ENCODE measurements around the gene SLX4. TPM values are rescaled to one million over a fixed set of nuclear protein-coding genes. Genes with fewer than 3 reads are reported as not detected.

The SLX4 gene
- total RNA-seq, 1 donor from 2014 or later: 9.3 TPM

- Mint-ChIP-seq H3K4me1 (ENCODE audit: low read depth) (peaks cover 12% of the 10 kb centered on the region), H3K9me3 (ENCODE audit: low read depth) (no peaks in the 10 kb centered on the region), H3K36me3 (ENCODE audit: low read depth) (peaks cover 2% of the 10 kb centered on the region), H3K27ac (ENCODE audit: unreplicated experiment) (no peak overlapping the region), H3K27me3 (ENCODE audit: low read depth) (no peaks in the 10 kb centered on the region), H3K4me3 (ENCODE audit: unreplicated experiment) (no peak overlapping the region)
- TF ChIP-seq, protein P1, sequence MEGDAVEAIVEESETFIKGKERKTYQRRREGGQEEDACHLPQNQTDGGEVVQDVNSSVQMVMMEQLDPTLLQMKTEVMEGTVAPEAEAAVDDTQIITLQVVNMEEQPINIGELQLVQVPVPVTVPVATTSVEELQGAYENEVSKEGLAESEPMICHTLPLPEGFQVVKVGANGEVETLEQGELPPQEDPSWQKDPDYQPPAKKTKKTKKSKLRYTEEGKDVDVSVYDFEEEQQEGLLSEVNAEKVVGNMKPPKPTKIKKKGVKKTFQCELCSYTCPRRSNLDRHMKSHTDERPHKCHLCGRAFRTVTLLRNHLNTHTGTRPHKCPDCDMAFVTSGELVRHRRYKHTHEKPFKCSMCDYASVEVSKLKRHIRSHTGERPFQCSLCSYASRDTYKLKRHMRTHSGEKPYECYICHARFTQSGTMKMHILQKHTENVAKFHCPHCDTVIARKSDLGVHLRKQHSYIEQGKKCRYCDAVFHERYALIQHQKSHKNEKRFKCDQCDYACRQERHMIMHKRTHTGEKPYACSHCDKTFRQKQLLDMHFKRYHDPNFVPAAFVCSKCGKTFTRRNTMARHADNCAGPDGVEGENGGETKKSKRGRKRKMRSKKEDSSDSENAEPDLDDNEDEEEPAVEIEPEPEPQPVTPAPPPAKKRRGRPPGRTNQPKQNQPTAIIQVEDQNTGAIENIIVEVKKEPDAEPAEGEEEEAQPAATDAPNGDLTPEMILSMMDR (IDR thresholded peaks at IDR 0.05): no peak
- DNase-seq (ENCODE audit: low spot score): no peak
Measured at GRCh38 chr16:3582276-3583165, 28.9 kb downstream of the SLX4 start.

DNA sequence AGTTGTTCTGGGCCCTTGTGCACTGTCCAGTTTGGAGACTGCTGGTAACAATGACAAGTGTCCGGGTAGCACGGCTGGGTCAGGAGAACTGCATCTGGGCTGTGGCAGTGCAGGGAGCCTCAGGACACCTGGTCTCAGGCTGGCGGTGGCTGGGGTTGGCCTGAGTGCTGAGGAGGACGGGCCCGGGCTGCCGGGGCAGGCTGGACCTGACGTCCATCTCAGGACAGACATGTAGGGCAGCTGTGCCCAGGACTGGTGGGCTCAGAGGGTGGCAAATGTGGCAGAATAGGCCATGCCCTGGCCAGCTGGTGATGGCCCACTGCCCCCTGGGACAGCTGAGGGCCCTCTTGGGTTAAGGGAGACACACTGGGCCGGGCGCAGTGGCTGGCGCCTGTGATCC lies 30.0 kb downstream of the SLX4 start:
- no peak overlapping the region for H3K27ac Mint-ChIP-seq (ENCODE audit: unreplicated experiment)
- H3K9me3 Mint-ChIP-seq (ENCODE audit: low read depth): no peaks in the 10 kb centered on the region
- TF ChIP-seq, protein P1 (IDR thresholded peaks at IDR 0.05): no peak
- H3K4me1 Mint-ChIP-seq (ENCODE audit: low read depth): peaks cover 12% of the 10 kb centered on the region
- no peaks in the 10 kb centered on the region for H3K27me3 Mint-ChIP-seq (ENCODE audit: low read depth)
- no peak overlapping the region for H3K4me3 Mint-ChIP-seq (ENCODE audit: unreplicated experiment)
- peak; percentile 91 for DNase-seq (ENCODE audit: low spot score)
- peaks cover 2% of the 10 kb centered on the region for H3K36me3 Mint-ChIP-seq (ENCODE audit: low read depth)

- no peaks in the 10 kb centered on the region for H3K9me3 Mint-ChIP-seq (ENCODE audit: low read depth)
- TF ChIP-seq, protein P1 (IDR thresholded peaks at IDR 0.05): no peak
- peaks cover 12% of the 10 kb centered on the region for H3K4me1 Mint-ChIP-seq (ENCODE audit: low read depth)
- DNase-seq (ENCODE audit: low spot score): no peak
- no peak overlapping the region for H3K4me3 Mint-ChIP-seq (ENCODE audit: unreplicated experiment)
- H3K36me3 Mint-ChIP-seq (ENCODE audit: low read depth): peaks cover 2% of the 10 kb centered on the region
- no peak overlapping the region for H3K27ac Mint-ChIP-seq (ENCODE audit: unreplicated experiment)
- H3K27me3 Mint-ChIP-seq (ENCODE audit: low read depth): no peaks in the 10 kb centered on the region
Measured at GRCh38 chr16:3580686-3581085, 30.7 kb downstream of the SLX4 start.

- Mint-ChIP-seq H3K9me3 (ENCODE audit: low read depth) (no peaks in the 10 kb centered on the region), H3K36me3 (ENCODE audit: low read depth) (peaks cover 2% of the 10 kb centered on the region), H3K4me3 (ENCODE audit: unreplicated experiment) (no peak overlapping the region), H3K27ac (ENCODE audit: unreplicated experiment) (no peak overlapping the region), H3K4me1 (ENCODE audit: low read depth) (peaks cover 12% of the 10 kb centered on the region), H3K27me3 (ENCODE audit: low read depth) (no peaks in the 10 kb centered on the region)
- no peak for DNase-seq (ENCODE audit: low spot score)
- TF ChIP-seq, protein P1 (IDR thresholded peaks at IDR 0.05): no peak
Measured at GRCh38 chr16:3580251-3580651, 31.2 kb downstream of the SLX4 start.

- Mint-ChIP-seq H3K36me3 (ENCODE audit: low read depth) (peaks cover 2% of the 10 kb centered on the region), H3K4me3 (ENCODE audit: unreplicated experiment) (no peak overlapping the region), H3K9me3 (ENCODE audit: low read depth) (no peaks in the 10 kb centered on the region), H3K27me3 (ENCODE audit: low read depth) (no peaks in the 10 kb centered on the region), H3K27ac (ENCODE audit: unreplicated experiment) (no peak overlapping the region), H3K4me1 (ENCODE audit: low read depth) (peaks cover 12% of the 10 kb centered on the region)
- TF ChIP-seq, protein P1 (IDR thresholded peaks at IDR 0.05): no peak
- DNase-seq (ENCODE audit: low spot score): no peak
Measured at GRCh38 chr16:3579776-3580175, 31.6 kb downstream of the SLX4 start.
